Natural killer cell (primary cell): ENCODE results near the gene NOL4L. TPM values are rescaled to one million over a fixed set of nuclear protein-coding genes. Genes with fewer than 3 reads are reported as not detected.
A peak's percentile ranks its signal among the peaks of the same experiment; 100 is the strongest.

Experiments used
- ATAC-seq, 3 donors: fragments of 150-1000 bp in 2 of 3; fragments of 200-7000 bp in 1 of 3; cut with Tn5 transposase; 1 replicate in 1 of 3; 2 replicates in 2 of 3; pipeline ENCODE4 v1.10.0; 2021; ENCODE audit warnings: mild to moderate bottlenecking in 2 of 3, moderate library complexity in 2 of 3
- DNase-seq, 2 donors: peaks; one replicate each; pipeline versions ENCODE4 v3.0.0 to v3.0.0-alpha.2; 2013 to 2021; ENCODE audit warnings: mixed read lengths in 1 of 2
- H3K27ac ChIP-seq: one replicate; pipeline ENCODE4 v1.5.1; 2013; ENCODE audit warnings: mild to moderate bottlenecking, low read length
- H3K27me3 ChIP-seq: one replicate; pipeline ENCODE4 v1.6.1; 2013; ENCODE audit warnings: low read length; ENCODE audit not compliant: control insufficient read depth, insufficient read depth
- H3K36me3 ChIP-seq: one replicate; pipeline ENCODE4 v1.6.1; 2013; ENCODE audit warnings: low read length; ENCODE audit not compliant: control insufficient read depth, insufficient read depth
- H3K4me1 ChIP-seq: one replicate; pipeline ENCODE4 v1.6.1; 2013; ENCODE audit warnings: low read length; ENCODE audit not compliant: control insufficient read depth, insufficient read depth
- H3K4me3 ChIP-seq: one replicate; pipeline ENCODE4 v1.5.1; 2013; ENCODE audit warnings: low read length
- H3K9me3 ChIP-seq: one replicate; pipeline ENCODE4 v1.6.1; 2013; ENCODE audit warnings: low read length; ENCODE audit not compliant: control insufficient read depth, insufficient read depth
- H3K27ac Mint-ChIP-seq, 2 donors: one replicate each; pipeline ENCODE4 v1.8.0; 2022; ENCODE audit warnings: mild to moderate bottlenecking in 2 of 2, mixed read lengths in 2 of 2, moderate library complexity in 1 of 2
- H3K27me3 Mint-ChIP-seq, 2 donors: one replicate each; pipeline ENCODE4 v1.8.0; 2022; ENCODE audit warnings: low read depth in 2 of 2, mixed read lengths in 2 of 2
- H3K36me3 Mint-ChIP-seq: one replicate; pipeline ENCODE4 v1.8.0; 2022; ENCODE audit warnings: mixed read lengths
- H3K4me1 Mint-ChIP-seq, 2 donors: one replicate each; pipeline ENCODE4 v1.8.0; 2022; ENCODE audit warnings: mixed read lengths in 2 of 2
- H3K4me3 Mint-ChIP-seq: one replicate; pipeline ENCODE4 v1.8.0; 2022; ENCODE audit warnings: mild to moderate bottlenecking, moderate library complexity, mixed read lengths
- H3K9me3 Mint-ChIP-seq, 2 donors: one replicate each; pipeline ENCODE4 v1.8.0; 2022; ENCODE audit warnings: mixed read lengths in 2 of 2
- WGBS: methylation state at CpG from one replicate; pipeline ENCODE4 v1.1.7; 2013; ENCODE audit warnings: missing lambda C conversion rate; ENCODE audit not compliant: insufficient coverage; 5-methylcytosine and 5-hydroxymethylcytosine counted together
- intact Hi-C: fragments of 100-400 bp; cut with micrococcal nuclease; formaldehyde crosslinking; loops from one replicate; pipeline ENCODE4 v1.14.2; 2022
- total RNA-seq, 4 donors: library from RNA; stranded (reverse); fragments of 120-200 nt in 1 of 4; gene quantifications; one replicate each; pipeline versions ENCODE4 v1.2.3 to v1.2.4, GENCODE V29; 2013 to 2022
- TF ChIP-seq, protein P1 (sequence below): fragments of 200-600 bp; IDR thresholded peaks from one replicate; pipeline ENCODE4 v1.8.0; 2022; ENCODE audit warnings: antibody characterized with exemption

The NOL4L gene
- total RNA-seq, 3 donors from 2014 or later (not counting 1 experiment from before 2014, with no cell fraction given): 101 to 136 (median 114) TPM

DNA sequence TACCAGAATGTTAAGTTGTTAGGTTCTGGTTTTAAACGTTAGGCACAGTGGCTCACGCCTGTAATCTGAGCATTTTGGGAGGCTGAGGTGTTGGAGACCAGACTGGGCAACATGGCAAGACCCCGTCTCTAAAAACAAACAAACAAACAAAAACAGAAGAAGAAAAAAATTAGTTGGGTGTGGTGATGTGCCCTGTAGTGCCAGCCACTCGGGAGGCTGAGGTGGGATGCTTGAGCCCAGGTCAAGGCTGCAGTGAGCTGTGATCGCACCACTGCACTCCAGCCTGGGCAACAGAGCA is 19.4 kb downstream of the NOL4L start:
- H3K27ac ChIP-seq: peak overlapping the region; percentile 75
- 58% methylated on average over 4 of the region's 5 CpGs for WGBS
- ATAC-seq: no peak
- Mint-ChIP-seq H3K27me3 (no peaks in the 10 kb centered on the region), H3K4me3 (peak overlapping the region; percentile 75), H3K36me3 (no peaks in the 10 kb centered on the region), H3K27ac (no peak overlapping the region), H3K4me1 (peaks cover 46 to 57% of the 10 kb centered on the region in 2 donors), H3K9me3 (no peaks in the 10 kb centered on the region)
- no peaks in the 10 kb centered on the region for H3K9me3 ChIP-seq
- H3K36me3 ChIP-seq: no peaks in the 10 kb centered on the region
- no peak for DNase-seq
- TF ChIP-seq, protein P1, sequence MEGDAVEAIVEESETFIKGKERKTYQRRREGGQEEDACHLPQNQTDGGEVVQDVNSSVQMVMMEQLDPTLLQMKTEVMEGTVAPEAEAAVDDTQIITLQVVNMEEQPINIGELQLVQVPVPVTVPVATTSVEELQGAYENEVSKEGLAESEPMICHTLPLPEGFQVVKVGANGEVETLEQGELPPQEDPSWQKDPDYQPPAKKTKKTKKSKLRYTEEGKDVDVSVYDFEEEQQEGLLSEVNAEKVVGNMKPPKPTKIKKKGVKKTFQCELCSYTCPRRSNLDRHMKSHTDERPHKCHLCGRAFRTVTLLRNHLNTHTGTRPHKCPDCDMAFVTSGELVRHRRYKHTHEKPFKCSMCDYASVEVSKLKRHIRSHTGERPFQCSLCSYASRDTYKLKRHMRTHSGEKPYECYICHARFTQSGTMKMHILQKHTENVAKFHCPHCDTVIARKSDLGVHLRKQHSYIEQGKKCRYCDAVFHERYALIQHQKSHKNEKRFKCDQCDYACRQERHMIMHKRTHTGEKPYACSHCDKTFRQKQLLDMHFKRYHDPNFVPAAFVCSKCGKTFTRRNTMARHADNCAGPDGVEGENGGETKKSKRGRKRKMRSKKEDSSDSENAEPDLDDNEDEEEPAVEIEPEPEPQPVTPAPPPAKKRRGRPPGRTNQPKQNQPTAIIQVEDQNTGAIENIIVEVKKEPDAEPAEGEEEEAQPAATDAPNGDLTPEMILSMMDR: no peak
- H3K27me3 ChIP-seq: no peaks in the 10 kb centered on the region
- H3K4me1 ChIP-seq: peaks cover 95% of the 10 kb centered on the region
- no peak overlapping the region for H3K4me3 ChIP-seq
- intact Hi-C loops: loop anchor here (1.0 kb wide), 1 partner anchor 27 kb away; no protein-coding TSS in a partner anchor

DNA sequence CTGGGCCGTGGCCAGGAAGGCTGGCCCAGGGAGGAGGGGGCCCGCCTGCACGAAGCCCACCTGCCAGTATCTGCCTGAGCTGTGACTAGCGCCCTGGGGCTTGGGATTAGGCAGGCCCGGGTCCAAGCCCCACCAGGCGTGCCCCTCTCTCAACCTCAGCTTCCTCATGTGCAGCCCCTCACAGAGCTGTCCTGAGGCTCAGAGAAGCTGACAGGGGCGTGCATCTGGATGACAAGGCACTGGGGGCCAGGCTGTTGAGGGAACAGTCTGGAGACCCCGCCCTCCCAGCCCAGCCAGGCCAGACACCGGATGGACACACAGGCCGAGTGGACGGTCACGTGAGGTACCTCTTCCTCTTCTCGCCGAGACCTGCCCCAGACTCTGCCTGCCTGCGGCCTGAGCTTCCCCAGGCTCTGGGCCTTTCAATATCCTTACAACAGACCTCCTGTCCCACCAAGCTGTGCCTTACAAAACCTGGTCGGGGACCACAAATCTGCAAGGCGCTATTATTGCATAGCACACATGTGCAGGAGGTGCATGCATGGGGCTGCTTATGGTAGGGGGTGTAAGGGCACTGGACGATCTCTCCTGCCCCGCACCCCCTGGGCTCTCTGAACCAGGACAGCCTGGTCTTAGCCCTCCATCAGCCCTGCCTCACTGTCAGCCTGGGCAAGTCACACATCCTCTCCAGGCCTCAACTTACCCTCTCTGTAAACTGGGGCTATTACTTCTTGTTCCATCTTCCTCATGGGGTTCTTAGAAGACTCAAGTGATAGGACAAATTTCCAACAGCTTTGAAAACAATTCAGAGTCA is 20.0 kb downstream of the NOL4L start:
- peak overlapping the region; percentile 75 for H3K4me3 Mint-ChIP-seq
- Histone ChIP-seq H3K27ac (peak overlapping the region; percentile 75), H3K4me3 (no peak overlapping the region), H3K27me3 (no peaks in the 10 kb centered on the region), H3K36me3 (no peaks in the 10 kb centered on the region), H3K4me1 (peaks cover 95% of the 10 kb centered on the region), H3K9me3 (no peaks in the 10 kb centered on the region)
- no peak for DNase-seq
- TF ChIP-seq, protein P1: no peak
- H3K27ac Mint-ChIP-seq: peak overlapping the region in 1 of 2 donors; percentile 73
- ATAC-seq: no peak
- H3K4me1 Mint-ChIP-seq: peaks cover 52 to 58% of the 10 kb centered on the region in 2 donors
- no peaks in the 10 kb centered on the region for H3K27me3 Mint-ChIP-seq
- WGBS: 37% methylated on average over 19 of the region's 19 CpGs
- no peaks in the 10 kb centered on the region for H3K36me3 Mint-ChIP-seq
- intact Hi-C loops: no loop called here
- H3K9me3 Mint-ChIP-seq: no peaks in the 10 kb centered on the region

DNA sequence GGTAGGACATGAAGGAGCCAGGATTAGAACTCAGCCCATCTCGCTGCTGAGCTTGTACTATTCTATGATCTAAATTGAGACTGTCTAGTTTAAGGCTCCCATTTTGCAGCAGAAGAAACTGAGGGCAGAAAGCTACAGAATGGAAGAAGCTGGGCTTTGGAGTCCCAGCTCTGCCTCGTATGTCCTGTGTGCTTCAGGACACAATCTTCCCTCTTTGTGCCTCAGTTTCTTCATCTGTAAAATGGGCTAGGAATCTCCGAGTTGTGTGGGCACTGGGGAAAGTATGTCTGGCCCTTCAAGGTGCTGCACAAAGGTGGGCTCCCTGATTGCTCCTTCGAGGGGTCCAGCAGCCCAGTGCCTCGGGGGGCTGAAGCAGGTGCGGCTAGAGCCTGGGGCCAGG is 20.7 kb downstream of the NOL4L start:
- Mint-ChIP-seq H3K27ac (peak overlapping the region in 1 of 2 donors; percentile 73), H3K9me3 (no peaks in the 10 kb centered on the region), H3K4me1 (peaks cover 55 to 58% of the 10 kb centered on the region in 2 donors), H3K27me3 (no peaks in the 10 kb centered on the region), H3K4me3 (no peak overlapping the region), H3K36me3 (no peaks in the 10 kb centered on the region)
- H3K27ac ChIP-seq: peak overlapping the region; percentile 40
- ATAC-seq (no peak), DNase-seq (no peak)
- no peaks in the 10 kb centered on the region for H3K9me3 ChIP-seq
- H3K4me1 ChIP-seq: peaks cover 95% of the 10 kb centered on the region
- intact Hi-C loops: no loop called here
- WGBS: 79% methylated on average over 6 of the region's 6 CpGs
- TF ChIP-seq, protein P1: no peak
- no peak overlapping the region for H3K4me3 ChIP-seq
- H3K27me3 ChIP-seq: no peaks in the 10 kb centered on the region
- H3K36me3 ChIP-seq: no peaks in the 10 kb centered on the region
